ENCODE measurements around the gene ACTC1.
"Not testable (repeated sequence)": the region's sequence is repeated elsewhere in the genome, so short reads cannot be mapped to it uniquely, and the experiment has no call there.

The ACTC1 gene

DNA sequence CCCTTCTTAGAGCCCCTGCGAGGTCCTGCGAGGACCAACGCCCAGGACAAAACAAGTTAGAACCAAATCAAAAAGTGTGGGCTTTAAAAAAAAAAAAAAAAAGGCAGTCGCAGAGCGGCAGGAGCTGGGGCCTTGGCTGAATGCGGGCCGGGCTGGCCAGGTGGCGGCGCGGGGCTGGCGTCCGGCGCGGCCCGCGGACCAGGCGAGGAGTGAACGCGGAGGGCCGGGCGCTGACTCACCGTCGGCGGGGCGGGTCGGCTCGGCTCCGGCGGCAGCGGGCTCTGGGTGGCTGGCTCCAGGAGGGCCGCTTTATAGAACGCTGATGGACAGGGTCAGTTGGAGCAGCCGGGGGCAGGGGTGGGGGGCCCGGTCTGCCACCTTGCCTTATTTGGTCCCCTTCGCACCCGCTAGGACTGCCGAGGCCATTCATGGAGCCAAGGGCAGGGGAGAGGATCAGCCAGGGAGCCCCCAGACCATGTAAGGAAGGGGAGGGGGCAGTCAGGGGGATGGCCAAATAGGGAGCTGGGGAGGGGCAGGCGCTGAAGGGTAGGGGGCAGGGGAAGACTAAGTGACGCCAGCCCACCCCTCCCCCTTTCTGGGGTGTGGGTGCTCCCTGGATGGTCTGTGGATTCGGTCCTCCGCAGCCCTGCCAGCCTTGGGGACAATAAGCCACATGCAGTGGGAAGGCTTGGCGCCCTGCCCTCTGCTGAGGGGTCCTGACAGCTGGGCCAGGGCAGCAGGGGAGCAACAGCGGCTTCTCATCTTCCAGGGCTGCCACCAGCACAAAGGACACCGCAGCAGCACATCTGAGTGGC, at the start of gene ACTC1:
Gene ACTC1, minus strand, starts transcription at position 283 of the 815 bp plus-strand sequence. CDS start 741 bp downstream, outside the sequence.
- DNase-seq (ENCODE audit: low spot score): peak; percentile 86

- DNase-seq (ENCODE audit: low spot score): peak; percentile 57
Measured at GRCh38 chr15:34841262-34841725, 45.9 kb upstream of the ACTC1 start.

DNA sequence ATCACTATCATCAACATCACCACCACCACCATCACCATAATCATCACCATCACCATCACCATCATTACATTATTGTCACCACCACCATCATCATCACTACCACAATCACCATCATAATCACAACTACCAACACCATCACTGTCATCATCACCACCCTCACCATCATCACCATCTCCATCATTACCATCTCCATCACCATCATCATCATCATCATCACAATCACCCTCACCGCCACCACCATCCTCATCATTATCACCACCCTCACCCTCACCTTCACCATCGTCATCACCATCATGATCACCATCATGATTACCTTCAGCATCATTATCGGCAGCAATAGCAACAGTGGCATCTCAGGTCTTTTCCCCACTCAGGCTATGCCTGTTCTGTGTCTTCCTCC, 42.9 kb upstream of the ACTC1 start:
- no peak for DNase-seq (ENCODE audit: low spot score)

GRCh38 chr15:34837246-34838016, 42.1 kb upstream of the ACTC1 start:
- peak; percentile 78 for DNase-seq (ENCODE audit: low spot score)

GRCh38 chr15:34828145-34828911, 33.0 kb upstream of the ACTC1 start:
- DNase-seq (ENCODE audit: low spot score): no peak

GRCh38 chr15:34821831-34822230, 26.5 kb upstream of the ACTC1 start:
- DNase-seq (ENCODE audit: low spot score): no peak

GRCh38 chr15:34820110-34820509, 24.8 kb upstream of the ACTC1 start:
- no peak for DNase-seq (ENCODE audit: low spot score)

DNA sequence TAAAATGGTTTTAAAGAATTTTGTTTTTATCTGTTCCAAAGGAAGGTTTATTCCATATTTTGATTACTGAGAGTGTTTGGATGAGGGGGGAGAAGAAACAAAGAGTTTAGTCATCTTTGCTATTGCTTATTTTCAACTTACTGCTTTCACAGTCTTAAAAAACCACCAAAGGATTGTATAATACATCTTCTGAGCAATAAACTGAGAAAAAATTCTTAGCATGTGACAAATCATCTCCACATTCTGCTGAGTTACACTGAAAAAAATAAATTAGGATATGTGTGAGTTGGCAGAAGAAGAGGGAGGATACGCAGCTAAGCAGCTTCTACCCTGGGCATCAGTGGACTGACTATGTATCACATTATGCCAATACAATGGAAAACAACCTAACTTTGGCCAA, 23.2 kb upstream of the ACTC1 start:
- DNase-seq (ENCODE audit: low spot score): peak; percentile 62

DNA sequence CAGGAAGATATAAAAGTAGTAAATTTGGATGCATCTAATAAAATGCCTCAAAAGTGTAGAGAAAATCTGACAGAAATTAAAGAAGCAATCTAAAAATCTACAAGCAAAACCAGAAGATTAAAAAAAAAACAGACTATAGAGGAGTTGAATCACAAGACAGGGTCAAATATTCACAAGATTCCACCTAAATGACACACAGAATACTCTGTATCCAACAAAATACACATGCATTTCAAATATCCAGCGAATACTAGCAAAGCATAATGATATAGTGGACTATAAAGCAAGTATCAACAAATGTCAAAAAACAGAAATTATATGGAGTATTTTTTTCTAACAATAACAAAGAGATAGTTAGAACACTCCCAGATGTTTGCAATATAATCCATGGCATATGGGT, 20.5 kb upstream of the ACTC1 start:
- DNase-seq (ENCODE audit: low spot score): peak; percentile 33

- DNase-seq (ENCODE audit: low spot score): no peak
Measured at GRCh38 chr15:34813446-34814190, 18.3 kb upstream of the ACTC1 start.

GRCh38 chr15:34812868-34813365, 17.6 kb upstream of the ACTC1 start:
- not testable (repeated sequence) for DNase-seq (ENCODE audit: low spot score)

DNA sequence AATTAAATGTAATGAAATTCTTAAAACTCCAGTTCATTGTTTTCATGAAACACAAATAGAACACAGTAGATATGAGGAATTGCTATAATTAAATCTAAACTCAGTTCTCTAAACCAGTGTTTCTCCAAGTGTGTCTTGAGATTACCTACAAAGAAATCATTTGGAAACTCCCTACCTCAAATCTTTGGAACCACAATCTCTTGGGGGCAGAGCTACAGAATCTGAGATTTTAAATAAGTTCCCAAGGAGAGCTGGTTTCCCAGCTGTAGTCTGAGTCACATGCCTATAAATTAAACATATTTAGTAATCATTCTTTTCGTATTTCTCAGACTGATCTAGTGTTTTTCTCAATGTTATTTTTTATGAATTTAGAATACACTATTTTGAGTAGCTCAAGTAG, 17.0 kb upstream of the ACTC1 start:
- peak; percentile 27 for DNase-seq (ENCODE audit: low spot score)

- peak; percentile 94 for DNase-seq (ENCODE audit: low spot score)
Measured at GRCh38 chr15:34810443-34811129, 15.2 kb upstream of the ACTC1 start.

GRCh38 chr15:34809186-34809585, 13.8 kb upstream of the ACTC1 start:
- no peak for DNase-seq (ENCODE audit: low spot score)

DNA sequence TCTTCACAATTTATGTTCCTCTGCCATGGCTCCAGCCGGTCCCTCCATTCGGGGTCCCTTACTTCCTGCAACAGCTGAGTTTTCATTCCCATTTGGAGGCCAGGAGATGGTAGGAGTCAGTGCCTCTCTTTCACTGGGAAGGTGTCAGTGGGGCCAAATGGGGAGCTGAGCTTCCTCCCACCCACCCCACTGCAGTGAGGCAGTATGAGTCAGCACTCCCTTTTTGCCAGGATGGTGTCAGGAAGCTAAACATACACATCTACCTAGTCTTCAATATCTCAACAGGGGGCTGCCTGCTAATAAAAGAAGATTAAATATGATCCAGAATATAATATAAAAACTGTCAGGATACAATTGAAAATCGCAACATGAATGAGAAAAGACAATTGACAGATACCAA, 12.7 kb upstream of the ACTC1 start:
- no peak for DNase-seq (ENCODE audit: low spot score)

DNA sequence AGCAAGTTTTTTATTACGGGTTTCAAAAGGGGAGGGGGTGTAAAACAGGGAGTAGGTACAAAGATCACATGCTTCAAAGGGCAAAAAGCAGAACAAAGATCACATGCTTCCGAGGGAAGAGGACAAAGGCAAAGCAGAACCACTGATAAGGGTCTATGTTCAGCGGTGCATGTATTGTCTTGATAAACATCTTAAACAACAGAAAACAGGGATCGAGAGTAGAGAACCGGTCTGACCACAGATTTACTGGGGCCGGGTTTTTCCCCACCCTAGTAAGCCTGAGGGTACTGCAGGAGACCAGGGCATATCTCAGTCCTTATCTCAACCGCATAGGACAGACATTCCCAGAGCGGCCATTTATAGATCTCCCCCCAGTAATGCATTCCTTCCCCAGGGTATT, 11.9 kb upstream of the ACTC1 start:
- DNase-seq (ENCODE audit: low spot score): not testable (repeated sequence)

GRCh38 chr15:34804776-34805175, 9.4 kb upstream of the ACTC1 start:
- DNase-seq (ENCODE audit: low spot score): no peak

- no peak for DNase-seq (ENCODE audit: low spot score)
Measured at GRCh38 chr15:34804113-34804512, 8.8 kb upstream of the ACTC1 start.

GRCh38 chr15:34802803-34803750, 7.7 kb upstream of the ACTC1 start:
- no peak for DNase-seq (ENCODE audit: low spot score)

DNA sequence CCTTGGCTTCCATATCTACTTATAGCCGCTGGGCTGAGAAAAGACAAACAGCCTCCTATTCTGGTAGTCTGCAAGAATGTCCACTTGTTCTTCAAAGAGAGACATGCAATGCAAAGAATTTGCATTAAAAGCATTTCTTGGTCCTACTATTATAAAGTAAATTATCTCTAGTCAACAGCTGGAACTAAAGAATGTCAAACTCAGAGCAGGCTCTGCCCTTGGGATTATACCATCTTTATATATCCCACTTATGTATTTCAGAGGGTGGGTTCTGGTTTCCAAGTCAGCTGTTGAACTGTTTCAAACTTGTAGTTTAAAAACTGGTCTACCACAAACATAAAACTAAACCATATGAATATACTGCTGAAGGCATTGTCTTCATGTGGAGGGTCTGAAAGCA, 7.0 kb upstream of the ACTC1 start:
- DNase-seq (ENCODE audit: low spot score): no peak
